PFSK-1 (cell line): ENCODE results near the gene CUEDC2.

Source experiments
- FOXP2 ChIP-seq: optimal IDR thresholded peaks from 2 replicates; pipeline ENCODE3; 2011; ENCODE audit warnings: borderline replicate concordance, control low read depth, inconsistent platforms; ENCODE audit not compliant: insufficient read depth; ENCODE audit errors: extremely low read length, extremely low read depth
- REST ChIP-seq, 2 experiments: IDR thresholded peaks; 2 replicates each; pipeline versions ENCODE4 v1.6.1 to v1.8.0; 2011 to 2012; ENCODE audit warnings: low read depth in 2 of 2, low read length in 2 of 2, control low read depth in 1 of 2, inconsistent platforms in 1 of 2, mild to moderate bottlenecking in 1 of 2, moderate library complexity in 1 of 2; ENCODE audit not compliant: insufficient read depth in 1 of 2
- SIN3A ChIP-seq: IDR thresholded peaks from 2 replicates; pipeline ENCODE4 v1.6.1; 2012; ENCODE audit warnings: mild to moderate bottlenecking, low read length, moderate library complexity, borderline replicate concordance; ENCODE audit not compliant: insufficient read depth
- TAF1 ChIP-seq: IDR thresholded peaks from 2 replicates; pipeline ENCODE4 v1.6.1; 2012; ENCODE audit warnings: low read length, control low read depth, borderline replicate concordance; ENCODE audit not compliant: insufficient read depth

- no peak for TF ChIP-seq FOXP2
- no peak for TF ChIP-seq SIN3A
- TF ChIP-seq TAF1: no peak
- TF ChIP-seq REST (IDR thresholded peaks at IDR 0.05; ENCODE audit: insufficient read depth in 1 of 2, low read depth in 2 of 2, low read length in 2 of 2): no peak
Observed at GRCh38 chr10:102403115-102403514, 29.3 kb downstream of the CUEDC2 start.
